SK-N-SH (cell line): ENCODE measurements around the gene ADAD2. TPM values are rescaled to one million over a fixed set of nuclear protein-coding genes. Genes with fewer than 3 reads are reported as not detected.

ENCODE experiments used
- CTCF ChIA-PET: fragments of 300-600, 350-600 bp; formaldehyde crosslinking; extraction: SDS; loops from one replicate; lab custom pipeline; 2021; lab: Yijun Ruan, JAX
- POLR2A ChIA-PET: fragments of 350-600 bp; sonication (Branson Sonifier 250); formaldehyde crosslinking; extraction: SDS; loops from one replicate; lab custom pipeline; 2020; ENCODE audit warnings: antibody characterized with exemption, inconsistent platforms; lab: Yijun Ruan, JAX
- DNase-seq: peaks from one replicate; pipeline ENCODE4 v3.0.0; 2012
- H2AFZ ChIP-seq: fragments of 200-600 bp; sonication (generic); 2 replicates; pipeline ENCODE4 v1.8.1; 2016; ENCODE audit warnings: antibody characterized with exemption, mild to moderate bottlenecking, low read depth
- H3F3A ChIP-seq: fragments of 200-600 bp; sonication (generic); replicated peaks from 2 replicates; pipeline ENCODE3; 2016; ENCODE audit warnings: antibody characterized with exemption, mild to moderate bottlenecking; ENCODE audit not compliant: insufficient read depth
- H3K27ac ChIP-seq, 2 experiments: fragments of 200-500 bp in 1 of 2; fragments of 200-600 bp in 1 of 2; sonication (Bioruptor generic) in 1 of 2; sonication (generic), shearing (Covaris generic) in 1 of 2; 2 replicates each; pipeline versions ENCODE4 v1.5.1 to v1.6.1; 2014 to 2016; ENCODE audit warnings: low read depth in 2 of 2, inconsistent platforms in 1 of 2, low read length in 1 of 2, mild to moderate bottlenecking in 1 of 2, mixed read lengths in 1 of 2
- H3K27me3 ChIP-seq: fragments of 200-600 bp; sonication (generic), shearing (Covaris generic); 2 replicates; pipeline ENCODE4 v1.6.1; 2016; ENCODE audit warnings: mixed run types; ENCODE audit not compliant: insufficient read depth
- H3K36me3 ChIP-seq, 2 experiments: fragments of 200-500 bp in 1 of 2; fragments of 200-600 bp in 1 of 2; sonication (Bioruptor generic) in 1 of 2; sonication (generic) in 1 of 2; replicated peaks in 1 of 2; 2 replicates each; pipeline versions ENCODE3 to v1.5.1; 2014 to 2016; ENCODE audit warnings: low read length in 1 of 2, mild to moderate bottlenecking in 1 of 2; ENCODE audit not compliant: insufficient read depth in 2 of 2, control insufficient read depth in 1 of 2
- H3K4me1 ChIP-seq, 2 experiments: fragments of 200-500 bp in 1 of 2; fragments of 200-600 bp in 1 of 2; sonication (Bioruptor generic) in 1 of 2; sonication (generic), shearing (Covaris generic) in 1 of 2; 2 replicates each; pipeline versions ENCODE4 v1.5.1 to v1.6.1; 2014 to 2016; ENCODE audit warnings: low read depth in 1 of 2, low read length in 1 of 2, mixed run types in 1 of 2; ENCODE audit not compliant: insufficient read depth in 2 of 2, control insufficient read depth in 1 of 2
- H3K4me2 ChIP-seq: fragments of 200-600 bp; sonication (generic), shearing (Covaris generic); 2 replicates; pipeline ENCODE4 v1.6.1; 2017; ENCODE audit warnings: mixed run types
- H3K4me3 ChIP-seq, 2 experiments: fragments of 200-500 bp in 1 of 2; fragments of 200-600 bp in 1 of 2; sonication (Bioruptor generic) in 1 of 2; sonication (generic), shearing (Covaris generic) in 1 of 2; 2 replicates each; pipeline versions ENCODE4 v1.5.1 to v1.8.1; 2014 to 2016; ENCODE audit warnings: low read depth in 2 of 2, inconsistent platforms in 1 of 2, low read length in 1 of 2, mild to moderate bottlenecking in 1 of 2, mixed read lengths in 1 of 2, moderate library complexity in 1 of 2
- H3K79me2 ChIP-seq: fragments of 200-600 bp; sonication (generic); 2 replicates; pipeline ENCODE4 v1.8.1; 2017; ENCODE audit warnings: mild to moderate bottlenecking; ENCODE audit not compliant: insufficient read depth
- H3K9ac ChIP-seq: fragments of 200-600 bp; sonication (generic); 2 replicates; pipeline ENCODE4 v1.6.1; 2017; ENCODE audit warnings: mixed run types
- H3K9me2 ChIP-seq: fragments of 200-600 bp; sonication (generic); 2 replicates; pipeline ENCODE4 v1.6.1; 2017; ENCODE audit warnings: mixed run types
- H3K9me3 ChIP-seq: fragments of 200-600 bp; sonication (generic); 2 replicates; pipeline ENCODE4 v1.6.1; 2017; ENCODE audit warnings: mixed run types, mild to moderate bottlenecking, moderate library complexity
- H4K20me1 ChIP-seq: fragments of 200-600 bp; sonication (generic); 2 replicates; pipeline ENCODE4 v1.6.1; 2017; ENCODE audit warnings: mild to moderate bottlenecking, mixed run types; ENCODE audit not compliant: insufficient read depth
- CHD2 ChIP-seq: fragments of 150-350 bp; IDR thresholded peaks from 2 replicates; pipeline ENCODE4 v1.6.1; 2018; ENCODE audit warnings: low read length; ENCODE audit not compliant: partially characterized antibody
- FOSL2 ChIP-seq: IDR thresholded peaks from 2 replicates; pipeline ENCODE4 v1.4.0; 2012; ENCODE audit warnings: low read depth, mild to moderate bottlenecking, moderate library complexity, borderline replicate concordance
- POLR2AphosphoS5 ChIP-seq: IDR thresholded peaks from 2 replicates; pipeline ENCODE4 v1.6.1; 2012; ENCODE audit warnings: low read depth, low read length
- RXRA ChIP-seq: IDR thresholded peaks from 2 replicates; pipeline ENCODE4 v1.4.0; 2012; ENCODE audit warnings: low read depth, mild to moderate bottlenecking, borderline replicate concordance
- SIN3A ChIP-seq: IDR thresholded peaks from 2 replicates; pipeline ENCODE4 v1.6.1; 2012; ENCODE audit warnings: low read depth, mild to moderate bottlenecking, low read length, moderate library complexity, borderline replicate concordance
- TEAD4 ChIP-seq: IDR thresholded peaks from 2 replicates; pipeline ENCODE4 v1.4.0; 2012; ENCODE audit warnings: mild to moderate bottlenecking, borderline replicate concordance; ENCODE audit not compliant: insufficient read depth
- WGBS: methylation state at CpG from one replicate; pipeline ENCODE4 v1.1.6; 2017; ENCODE audit warnings: low lambda C conversion rate; 5-methylcytosine and 5-hydroxymethylcytosine counted together
- polyA plus RNA-seq, 3 experiments: library from polyadenylated mRNA; depleted of rRNA; stranded (reverse); fragments of >200 nt; gene quantifications; 2 replicates each; pipeline ENCODE4 v1.2.3, GENCODE V29; 2012
- TF ChIP-seq, protein P1 (sequence below): fragments of 200-600 bp; sonication (generic); IDR thresholded peaks from 2 replicates; pipeline ENCODE4 v1.6.1; 2017; ENCODE audit warnings: antibody characterized with exemption, mild to moderate bottlenecking, moderate library complexity
- TF ChIP-seq, protein P2 (sequence below): IDR thresholded peaks from 2 replicates; pipeline ENCODE4; 2012
- TF ChIP-seq, protein P3 (sequence below): IDR thresholded peaks from 2 replicates; pipeline ENCODE4 v1.4.0; 2012; ENCODE audit warnings: low read depth, borderline replicate concordance

The ADAD2 gene
- polyA plus RNA-seq, 1 of the 3 experiments (the other 2 are of a cell fraction) = not detected

DNA sequence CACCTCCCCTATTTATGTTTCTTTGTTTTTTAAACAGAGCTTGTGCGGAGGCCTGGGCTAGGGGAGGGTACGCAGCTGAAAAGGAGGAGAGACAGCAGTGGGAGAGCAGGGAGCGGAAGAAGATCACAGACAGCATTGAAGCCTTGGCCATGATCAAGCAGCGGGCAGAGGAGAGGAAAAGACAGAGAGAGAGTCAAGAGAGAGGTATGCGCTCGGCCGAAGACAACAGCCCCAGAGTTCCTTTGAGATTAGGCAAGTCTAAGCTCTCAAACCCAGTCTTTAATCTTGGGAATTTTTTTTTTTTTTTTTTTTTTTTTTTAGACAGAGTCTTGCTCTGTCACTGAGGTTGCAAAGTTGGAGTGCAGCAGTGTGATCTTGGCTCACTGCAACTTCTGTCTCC is 25.2 kb upstream of the ADAD2 start (continued):
- TF ChIP-seq, protein P1, sequence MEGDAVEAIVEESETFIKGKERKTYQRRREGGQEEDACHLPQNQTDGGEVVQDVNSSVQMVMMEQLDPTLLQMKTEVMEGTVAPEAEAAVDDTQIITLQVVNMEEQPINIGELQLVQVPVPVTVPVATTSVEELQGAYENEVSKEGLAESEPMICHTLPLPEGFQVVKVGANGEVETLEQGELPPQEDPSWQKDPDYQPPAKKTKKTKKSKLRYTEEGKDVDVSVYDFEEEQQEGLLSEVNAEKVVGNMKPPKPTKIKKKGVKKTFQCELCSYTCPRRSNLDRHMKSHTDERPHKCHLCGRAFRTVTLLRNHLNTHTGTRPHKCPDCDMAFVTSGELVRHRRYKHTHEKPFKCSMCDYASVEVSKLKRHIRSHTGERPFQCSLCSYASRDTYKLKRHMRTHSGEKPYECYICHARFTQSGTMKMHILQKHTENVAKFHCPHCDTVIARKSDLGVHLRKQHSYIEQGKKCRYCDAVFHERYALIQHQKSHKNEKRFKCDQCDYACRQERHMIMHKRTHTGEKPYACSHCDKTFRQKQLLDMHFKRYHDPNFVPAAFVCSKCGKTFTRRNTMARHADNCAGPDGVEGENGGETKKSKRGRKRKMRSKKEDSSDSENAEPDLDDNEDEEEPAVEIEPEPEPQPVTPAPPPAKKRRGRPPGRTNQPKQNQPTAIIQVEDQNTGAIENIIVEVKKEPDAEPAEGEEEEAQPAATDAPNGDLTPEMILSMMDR = no peak
- TF ChIP-seq, protein P2, sequence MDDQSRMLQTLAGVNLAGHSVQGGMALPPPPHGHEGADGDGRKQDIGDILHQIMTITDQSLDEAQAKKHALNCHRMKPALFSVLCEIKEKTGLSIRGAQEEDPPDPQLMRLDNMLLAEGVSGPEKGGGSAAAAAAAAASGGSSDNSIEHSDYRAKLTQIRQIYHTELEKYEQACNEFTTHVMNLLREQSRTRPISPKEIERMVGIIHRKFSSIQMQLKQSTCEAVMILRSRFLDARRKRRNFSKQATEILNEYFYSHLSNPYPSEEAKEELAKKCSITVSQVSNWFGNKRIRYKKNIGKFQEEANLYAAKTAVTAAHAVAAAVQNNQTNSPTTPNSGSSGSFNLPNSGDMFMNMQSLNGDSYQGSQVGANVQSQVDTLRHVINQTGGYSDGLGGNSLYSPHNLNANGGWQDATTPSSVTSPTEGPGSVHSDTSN = no peak
- TF ChIP-seq POLR2AphosphoS5 (no peak), RXRA (no peak), CHD2 (no peak)

DNA sequence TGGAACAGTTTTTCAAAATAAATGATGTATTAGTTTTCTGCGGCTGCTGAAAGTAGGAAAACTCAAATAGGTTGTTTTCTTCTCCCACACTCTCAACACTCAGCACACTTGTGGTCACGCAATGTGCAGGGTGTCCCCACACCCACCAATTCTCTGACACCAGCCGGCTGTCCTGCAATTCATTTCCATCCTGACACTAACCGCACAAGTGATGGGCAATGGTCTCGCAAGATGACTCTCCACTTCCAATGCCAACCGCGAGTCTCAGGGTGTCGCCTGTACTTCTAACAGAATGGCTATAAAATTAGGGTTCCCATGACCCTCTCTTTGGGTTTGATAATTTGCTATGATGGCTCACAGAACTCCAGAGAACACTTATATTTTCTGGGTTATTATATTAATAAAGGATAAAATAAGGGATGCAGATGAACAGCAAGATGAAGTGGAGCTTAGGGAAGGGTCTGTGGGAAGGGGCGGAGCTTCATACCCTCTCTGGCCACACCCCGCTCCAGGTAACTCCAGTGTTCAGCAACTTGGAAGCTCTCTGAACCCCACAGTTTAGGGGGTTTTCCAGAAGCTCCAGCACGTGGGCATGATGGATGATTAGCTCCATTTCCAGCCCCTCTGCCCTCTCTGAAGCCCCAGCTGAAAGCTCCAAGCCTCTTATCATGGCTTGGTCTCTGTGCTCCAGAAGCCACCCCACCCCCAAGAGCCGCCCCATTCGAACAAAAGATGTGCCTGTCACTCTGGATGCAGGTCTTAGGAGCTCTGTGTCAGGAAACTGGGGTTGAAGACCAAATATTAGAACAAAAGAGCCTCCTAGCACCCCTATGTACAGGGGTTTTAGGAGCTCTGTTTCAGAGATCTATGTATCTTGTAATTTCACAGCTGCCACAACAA is 23.9 kb upstream of the ADAD2 start:
- no peak for DNase-seq
- no peaks in the 10 kb centered on the region for H4K20me1 ChIP-seq
- TF ChIP-seq POLR2AphosphoS5 = no peak
- no peak for TF ChIP-seq TEAD4
- no peak for TF ChIP-seq FOSL2
- no peak for TF ChIP-seq SIN3A
- TF ChIP-seq, protein P3, sequence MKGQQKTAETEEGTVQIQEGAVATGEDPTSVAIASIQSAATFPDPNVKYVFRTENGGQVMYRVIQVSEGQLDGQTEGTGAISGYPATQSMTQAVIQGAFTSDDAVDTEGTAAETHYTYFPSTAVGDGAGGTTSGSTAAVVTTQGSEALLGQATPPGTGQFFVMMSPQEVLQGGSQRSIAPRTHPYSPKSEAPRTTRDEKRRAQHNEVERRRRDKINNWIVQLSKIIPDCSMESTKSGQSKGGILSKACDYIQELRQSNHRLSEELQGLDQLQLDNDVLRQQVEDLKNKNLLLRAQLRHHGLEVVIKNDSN = no peak
- TF ChIP-seq, all 33 proteins: peak for 0
- Histone ChIP-seq H3K4me2 (no peak overlapping the region), H3K27me3 (peaks cover 46% of the 10 kb centered on the region), H3K36me3 (no peaks in the 10 kb centered on the region), H2AFZ (no peak overlapping the region), H3K27ac (no peak overlapping the region), H3K79me2 (no peaks in the 10 kb centered on the region), H3K4me1 (no peaks in the 10 kb centered on the region), H3F3A (no peaks in the 10 kb centered on the region), H3K4me3 (no peak overlapping the region), H3K9me3 (no peaks in the 10 kb centered on the region), H3K9ac (no peak overlapping the region), H3K9me2 (no peaks in the 10 kb centered on the region)
- ChIA-PET CTCF (interaction anchor here (0.7 to 2.5 kb wide), 5 partner anchors 9 to 141 kb away, joined by 3 to 17 read pairs (median 5); partner anchors contain the start of genes DNAAF1, HSDL1 and TAF1C), POLR2A (no interaction called here)
- 55% methylated on average over 13 of the region's 13 CpGs for WGBS
